ENCODE measurements around the gene NT5C2. TPM values are rescaled to one million over a fixed set of nuclear protein-coding genes. Genes with fewer than 3 reads are reported as not detected.
"Not testable (repeated sequence)": the region's sequence is repeated elsewhere in the genome, so short reads cannot be mapped to it uniquely, and the experiment has no call there.

Gene NT5C2
- total RNA-seq, 2 experiments from 2014 or later, result 64.4 to 64.9 TPM

GRCh38 chr10:103193820-103194529 lies 903 bp upstream of the NT5C2 start:
- Mint-ChIP-seq H3K27me3 (no peaks in the 10 kb centered on the region), H3K9me3 (ENCODE audit: low read depth) (no peaks in the 10 kb centered on the region), H3K27ac (peak overlapping the region; percentile 66), H3K4me1 (peaks cover 41% of the 10 kb centered on the region), H3K4me3 (peak overlapping the region; percentile 98), H3K36me3 (peaks cover 6% of the 10 kb centered on the region)
- ATAC-seq, result no peak
- CTCF ChIA-PET, result no interaction called here
- no peak for DNase-seq

GRCh38 chr10:103192451-103193106 lies 493 bp downstream of the NT5C2 start:
- no peaks in the 10 kb centered on the region for H3K27me3 Mint-ChIP-seq
- CTCF ChIA-PET, result interaction anchor here (0.6 to 2.4 kb wide), 7 partner anchors 10 to 275 kb away, joined by 3 to 19 read pairs (median 3); partner anchors contain the start of gene CNNM2
- peak; percentile 62 for ATAC-seq
- H3K27ac Mint-ChIP-seq, result peak overlapping the region; percentile 99
- peak; percentile 88 for DNase-seq
- H3K4me3 Mint-ChIP-seq, result peak overlapping the region; percentile 98
- H3K4me1 Mint-ChIP-seq, result peaks cover 39% of the 10 kb centered on the region
- H3K9me3 Mint-ChIP-seq (ENCODE audit: low read depth), result no peaks in the 10 kb centered on the region
- peaks cover 9% of the 10 kb centered on the region for H3K36me3 Mint-ChIP-seq

- H3K27me3 Mint-ChIP-seq, result no peaks in the 10 kb centered on the region
- CTCF ChIA-PET, result interaction anchor here (0.6 to 2.4 kb wide), 8 partner anchors 9 to 274 kb away, joined by 3 to 19 read pairs (median 4); partner anchors contain the start of gene CNNM2
- H3K9me3 Mint-ChIP-seq (ENCODE audit: low read depth), result no peaks in the 10 kb centered on the region
- H3K27ac Mint-ChIP-seq, result peak overlapping the region; percentile 99
- peaks cover 9% of the 10 kb centered on the region for H3K36me3 Mint-ChIP-seq
- DNase-seq (no peak), ATAC-seq (peak; percentile 15)
- H3K4me1 Mint-ChIP-seq, result peaks cover 34% of the 10 kb centered on the region
- peak overlapping the region; percentile 98 for H3K4me3 Mint-ChIP-seq
Measured at GRCh38 chr10:103192089-103192450, 1.0 kb downstream of the NT5C2 start.

GRCh38 chr10:103191198-103191597 lies 1.9 kb downstream of the NT5C2 start:
- Mint-ChIP-seq H3K4me3 (peak overlapping the region; percentile 98), H3K4me1 (peaks cover 32% of the 10 kb centered on the region)
- not testable (repeated sequence) for H3K36me3 Mint-ChIP-seq; H3K27me3 Mint-ChIP-seq; ATAC-seq; H3K9me3 Mint-ChIP-seq (ENCODE audit: low read depth); H3K27ac Mint-ChIP-seq; DNase-seq
- CTCF ChIA-PET, result interaction anchor here (0.7 to 2.4 kb wide), 6 partner anchors 8 to 530 kb away, joined by 3 to 19 read pairs (median 4); partner anchors contain the start of gene CNNM2

GRCh38 chr10:103188853-103189252 lies 4.2 kb downstream of the NT5C2 start:
- H3K4me3 Mint-ChIP-seq, result no peak overlapping the region
- CTCF ChIA-PET, result interaction anchor here (0.7 kb wide), 2 partner anchors 183 to 377 kb away, joined by 3 read pairs; no protein-coding TSS in a partner anchor
- H3K36me3 Mint-ChIP-seq, result peaks cover 16% of the 10 kb centered on the region
- no peak for ATAC-seq
- peaks cover 40% of the 10 kb centered on the region for H3K4me1 Mint-ChIP-seq
- H3K27me3 Mint-ChIP-seq, result no peaks in the 10 kb centered on the region
- no peak overlapping the region for H3K27ac Mint-ChIP-seq
- no peaks in the 10 kb centered on the region for H3K9me3 Mint-ChIP-seq (ENCODE audit: low read depth)
- DNase-seq, result no peak

GRCh38 chr10:103186128-103186527 lies 6.9 kb downstream of the NT5C2 start:
- no peak overlapping the region for H3K27ac Mint-ChIP-seq
- no peak overlapping the region for H3K4me3 Mint-ChIP-seq
- CTCF ChIA-PET, result no interaction called here
- peaks cover 20% of the 10 kb centered on the region for H3K36me3 Mint-ChIP-seq
- no peaks in the 10 kb centered on the region for H3K27me3 Mint-ChIP-seq
- DNase-seq, result no peak
- no peaks in the 10 kb centered on the region for H3K9me3 Mint-ChIP-seq (ENCODE audit: low read depth)
- ATAC-seq, result no peak
- H3K4me1 Mint-ChIP-seq, result peaks cover 37% of the 10 kb centered on the region

GRCh38 chr10:103184615-103185014 lies 8.5 kb downstream of the NT5C2 start:
- Mint-ChIP-seq H3K9me3 (ENCODE audit: low read depth) (no peaks in the 10 kb centered on the region), H3K4me3 (no peak overlapping the region), H3K4me1 (peaks cover 31% of the 10 kb centered on the region), H3K27me3 (no peaks in the 10 kb centered on the region), H3K36me3 (peaks cover 22% of the 10 kb centered on the region), H3K27ac (no peak overlapping the region)
- CTCF ChIA-PET, result interaction anchor here (0.6 to 1.4 kb wide), 2 partner anchors 55 to 60 kb away, joined by 3 read pairs; no protein-coding TSS in a partner anchor
- no peak for DNase-seq
- no peak for ATAC-seq

- CTCF ChIA-PET, result interaction anchor here (0.6 to 1.4 kb wide), 2 partner anchors 56 to 61 kb away, joined by 3 read pairs; no protein-coding TSS in a partner anchor
- not testable (repeated sequence) for H3K4me3 Mint-ChIP-seq; H3K27ac Mint-ChIP-seq; H3K9me3 Mint-ChIP-seq (ENCODE audit: low read depth); ATAC-seq; H3K27me3 Mint-ChIP-seq; DNase-seq
- H3K4me1 Mint-ChIP-seq, result peaks cover 31% of the 10 kb centered on the region
- peaks cover 24% of the 10 kb centered on the region for H3K36me3 Mint-ChIP-seq
Measured at GRCh38 chr10:103183991-103184451, 9.1 kb downstream of the NT5C2 start.

GRCh38 chr10:103181244-103181643 lies 11.8 kb downstream of the NT5C2 start:
- CTCF ChIA-PET, result no interaction called here
- peaks cover 26% of the 10 kb centered on the region for H3K36me3 Mint-ChIP-seq
- no peak overlapping the region for H3K4me3 Mint-ChIP-seq
- no peaks in the 10 kb centered on the region for H3K27me3 Mint-ChIP-seq
- no peaks in the 10 kb centered on the region for H3K9me3 Mint-ChIP-seq (ENCODE audit: low read depth)
- ATAC-seq (no peak), DNase-seq (no peak)
- peaks cover 30% of the 10 kb centered on the region for H3K4me1 Mint-ChIP-seq
- no peak overlapping the region for H3K27ac Mint-ChIP-seq

GRCh38 chr10:103180491-103180890 lies 12.6 kb downstream of the NT5C2 start:
- H3K4me3 Mint-ChIP-seq, result no peak overlapping the region
- H3K27me3 Mint-ChIP-seq, result no peaks in the 10 kb centered on the region
- H3K9me3 Mint-ChIP-seq (ENCODE audit: low read depth), result no peaks in the 10 kb centered on the region
- peaks cover 22% of the 10 kb centered on the region for H3K36me3 Mint-ChIP-seq
- H3K27ac Mint-ChIP-seq, result no peak overlapping the region
- peaks cover 25% of the 10 kb centered on the region for H3K4me1 Mint-ChIP-seq
- DNase-seq (no peak), ATAC-seq (no peak)
- CTCF ChIA-PET, result interaction anchor here (0.7 to 1.2 kb wide), 2 partner anchors 49 to 64 kb away, joined by 3 read pairs; no protein-coding TSS in a partner anchor

- DNase-seq (no peak), ATAC-seq (no peak)
- Mint-ChIP-seq H3K27ac (no peak overlapping the region), H3K36me3 (peaks cover 25% of the 10 kb centered on the region), H3K4me1 (peaks cover 15% of the 10 kb centered on the region), H3K4me3 (no peak overlapping the region), H3K27me3 (no peaks in the 10 kb centered on the region), H3K9me3 (ENCODE audit: low read depth) (no peaks in the 10 kb centered on the region)
- CTCF ChIA-PET, result interaction anchor here (1.0 kb wide), 1 partner anchor 9 kb away, joined by 3 read pairs; no protein-coding TSS in a partner anchor
Measured at GRCh38 chr10:103177123-103177522, 15.9 kb downstream of the NT5C2 start.

- CTCF ChIA-PET, result interaction anchor here (1.3 kb wide), 1 partner anchor 69 kb away, joined by 3 read pairs; no protein-coding TSS in a partner anchor
- Mint-ChIP-seq H3K4me3 (no peak overlapping the region), H3K36me3 (peaks cover 24% of the 10 kb centered on the region)
Measured at GRCh38 chr10:103175580-103176285, 17.3 kb downstream of the NT5C2 start.

GRCh38 chr10:103174324-103174723 lies 18.7 kb downstream of the NT5C2 start:
- H3K9me3 Mint-ChIP-seq (ENCODE audit: low read depth); H3K4me3 Mint-ChIP-seq; DNase-seq; H3K27me3 Mint-ChIP-seq; ATAC-seq; H3K4me1 Mint-ChIP-seq; H3K27ac Mint-ChIP-seq; CTCF ChIA-PET: not testable (repeated sequence)
- peaks cover 23% of the 10 kb centered on the region for H3K36me3 Mint-ChIP-seq

More at GRCh38 chr10:103175580-103176285, 17.3 kb downstream of the NT5C2 start:
- DNase-seq (no peak), ATAC-seq (no peak)
- no peaks in the 10 kb centered on the region for H3K27me3 Mint-ChIP-seq
- H3K4me1 Mint-ChIP-seq, result peaks cover 10% of the 10 kb centered on the region
- no peaks in the 10 kb centered on the region for H3K9me3 Mint-ChIP-seq (ENCODE audit: low read depth)
- no peak overlapping the region for H3K27ac Mint-ChIP-seq
